Measurements from ENCODE around the gene SCARB2.

- TF ChIP-seq CTCF (IDR thresholded peaks at IDR 0.05) = no peak
- TF ChIP-seq POLR2A (IDR thresholded peaks at IDR 0.05) = no peak
- TF ChIP-seq EP300 (IDR thresholded peaks at IDR 0.05) = no peak
Observed at GRCh38 chr4:76235407-76235806, 21.8 kb upstream of the SCARB2 start.

Data from suprapubic skin (tissue), 3 donors.